H1 (cell line): ENCODE measurements around the gene MOB3C. TPM values are rescaled to one million over a fixed set of nuclear protein-coding genes. Genes with fewer than 3 reads are reported as not detected.

Experiments
- CTCF ChIA-PET: fragments of 300-600 bp; sonication (Branson Sonifier 250); formaldehyde crosslinking; loops from one replicate; lab custom pipeline; 2021; ENCODE audit not compliant: partially characterized antibody; lab: Charles Lee
- POLR2A ChIA-PET: fragments of 300-600 bp; sonication (Branson Sonifier 250); formaldehyde crosslinking; loops from one replicate; lab custom pipeline; 2021; ENCODE audit warnings: inconsistent platforms; ENCODE audit not compliant: partially characterized antibody; lab: Charles Lee
- DNase-seq, 2 experiments: peaks; one replicate each; pipeline versions ENCODE4 v3.0.0 to v3.0.0-alpha.2; 2010 to 2022; ENCODE audit warnings: low spot score in 2 of 2, low read depth in 1 of 2, mixed read lengths in 1 of 2
- FAIRE-seq: peaks from 2 replicates; lab custom pipeline; 2011; peaks lifted over from hg19 to GRCh38; lab: Jason Lieb, UNC
- H2AFZ ChIP-seq: 2 replicates; pipeline ENCODE4 v1.8.1; 2012; ENCODE audit warnings: low read length, inconsistent platforms
- H2AK5ac ChIP-seq: 2 replicates; pipeline ENCODE4 v1.6.1; 2013; ENCODE audit warnings: low read depth, low read length
- H2BK120ac ChIP-seq: replicated peaks from 2 replicates; pipeline ENCODE3; 2013; ENCODE audit warnings: low read depth, low read length, inconsistent platforms
- H2BK12ac ChIP-seq: 2 replicates; pipeline ENCODE4 v1.6.1; 2013; ENCODE audit warnings: low read depth, low read length
- H2BK15ac ChIP-seq: 2 replicates; pipeline ENCODE4 v1.6.1; 2013; ENCODE audit warnings: low read length
- H2BK20ac ChIP-seq: 2 replicates; pipeline ENCODE4 v1.6.1; 2013; ENCODE audit warnings: low read length
- H2BK5ac ChIP-seq: 2 replicates; pipeline ENCODE4 v1.6.1; 2013; ENCODE audit warnings: low read depth, low read length
- H3K14ac ChIP-seq: 2 replicates; pipeline ENCODE4 v1.6.1; 2013; ENCODE audit warnings: inconsistent platforms; ENCODE audit not compliant: insufficient read length
- H3K18ac ChIP-seq: 2 replicates; pipeline ENCODE4 v1.6.1; 2013; ENCODE audit warnings: low read length; ENCODE audit errors: extremely low read depth
- H3K23ac ChIP-seq: 2 replicates; pipeline ENCODE4 v1.6.1; 2013; ENCODE audit warnings: inconsistent platforms; ENCODE audit not compliant: insufficient read length
- H3K23me2 ChIP-seq: 2 replicates; pipeline ENCODE4 v1.6.1; 2013; ENCODE audit warnings: low read depth, low read length
- H3K27ac ChIP-seq: 2 replicates; pipeline ENCODE4 v1.6.1; 2011; ENCODE audit warnings: low read depth, low read length, inconsistent platforms
- H3K27me3 ChIP-seq, 4 experiments: replicated peaks in 1 of 4; 1 replicate in 1 of 4; 2 replicates in 3 of 4; pipeline versions ENCODE4 v1.6.1 to v1.8.1; 2011 to 2013; ENCODE audit warnings: low read length in 3 of 4, mild to moderate bottlenecking in 3 of 4, inconsistent platforms in 2 of 4, mixed read lengths in 2 of 4, moderate library complexity in 1 of 4; ENCODE audit not compliant: control insufficient read depth in 3 of 4, insufficient read depth in 3 of 4; ENCODE audit errors: extremely low read depth in 1 of 4
- H3K36me3 ChIP-seq, 4 experiments: 2 replicates each; pipeline versions ENCODE4 v1.6.1 to v1.8.1; 2011 to 2013; ENCODE audit warnings: mild to moderate bottlenecking in 4 of 4, low read length in 3 of 4, moderate library complexity in 2 of 4, control low read depth in 1 of 4, inconsistent platforms in 1 of 4; ENCODE audit not compliant: insufficient read depth in 4 of 4, control insufficient read depth in 2 of 4
- H3K4ac ChIP-seq: replicated peaks from 2 replicates; pipeline ENCODE3; 2013; ENCODE audit warnings: low read length, low read depth, mixed read lengths, inconsistent platforms; ENCODE audit not compliant: insufficient read length
- H3K4me1 ChIP-seq, 4 experiments: replicated peaks in 1 of 4; 1 replicate in 1 of 4; 2 replicates in 3 of 4; pipeline versions ENCODE4 v1.6.1 to v1.8.1; 2011 to 2013; ENCODE audit warnings: low read length in 3 of 4, inconsistent platforms in 2 of 4, mixed read lengths in 1 of 4; ENCODE audit not compliant: insufficient read depth in 4 of 4, control insufficient read depth in 3 of 4
- H3K4me2 ChIP-seq, 2 experiments: 2 replicates each; pipeline versions ENCODE4 v1.6.1 to v1.8.1; 2011 to 2013; ENCODE audit warnings: low read depth in 2 of 2, low read length in 2 of 2, control low read depth in 1 of 2, inconsistent platforms in 1 of 2, mild to moderate bottlenecking in 1 of 2; ENCODE audit not compliant: insufficient read depth in 1 of 2
- H3K4me3 ChIP-seq, 4 experiments: fragments of 200-600, 300-600 bp in 1 of 4; sonication (generic), shearing (Covaris generic), sonication (Bioruptor Twin) in 1 of 4; 2 replicates each; pipeline versions ENCODE4 v1.5.1 to v1.8.1; 2011 to 2016; ENCODE audit warnings: low read length in 4 of 4, low read depth in 3 of 4, control low read depth in 2 of 4, inconsistent platforms in 2 of 4, mild to moderate bottlenecking in 2 of 4, mixed read lengths in 1 of 4, moderate library complexity in 1 of 4; ENCODE audit not compliant: insufficient read depth in 2 of 4; ENCODE audit errors: extremely low read depth in 1 of 4
- H3K56ac ChIP-seq: replicated peaks from 2 replicates; pipeline ENCODE3; 2013; ENCODE audit warnings: low read depth, mild to moderate bottlenecking, mixed read lengths, low read length, inconsistent platforms; ENCODE audit not compliant: insufficient read length
- H3K79me1 ChIP-seq: 2 replicates; pipeline ENCODE4 v1.6.1; 2013; ENCODE audit warnings: low read depth, low read length, control low read depth
- H3K79me2 ChIP-seq, 2 experiments: 2 replicates each; pipeline versions ENCODE4 v1.6.1 to v1.8.1; 2012 to 2013; ENCODE audit warnings: low read length in 2 of 2, mild to moderate bottlenecking in 2 of 2, inconsistent platforms in 1 of 2; ENCODE audit not compliant: insufficient read depth in 2 of 2, control insufficient read depth in 1 of 2
- H3K9ac ChIP-seq, 4 experiments: replicated peaks in 1 of 4; 1 replicate in 1 of 4; 2 replicates in 3 of 4; pipeline versions ENCODE4 v1.6.1 to v1.8.1; 2011 to 2013; ENCODE audit warnings: low read depth in 3 of 4, low read length in 3 of 4, control low read depth in 2 of 4, mild to moderate bottlenecking in 2 of 4, moderate library complexity in 2 of 4, inconsistent platforms in 1 of 4; ENCODE audit errors: extremely low read depth in 1 of 4
- H3K9me3 ChIP-seq, 2 experiments: 2 replicates each; pipeline versions ENCODE4 v1.6.1 to v1.8.1; 2012 to 2013; ENCODE audit warnings: mild to moderate bottlenecking in 2 of 2, moderate library complexity in 2 of 2, control low read depth in 1 of 2, inconsistent platforms in 1 of 2, low read depth in 1 of 2, low read length in 1 of 2, mixed read lengths in 1 of 2; ENCODE audit not compliant: insufficient read depth in 2 of 2
- H4K20me1 ChIP-seq, 2 experiments: replicated peaks in 1 of 2; 2 replicates each; pipeline versions ENCODE3 to v1.8.1; 2011 to 2013; ENCODE audit warnings: inconsistent platforms in 2 of 2, low read length in 2 of 2, mild to moderate bottlenecking in 1 of 2; ENCODE audit not compliant: insufficient read depth in 2 of 2, control insufficient read depth in 1 of 2
- H4K5ac ChIP-seq: 2 replicates; pipeline ENCODE4 v1.6.1; 2013; ENCODE audit warnings: low read length, low read depth, mixed read lengths, inconsistent platforms; ENCODE audit not compliant: insufficient read length
- H4K8ac ChIP-seq: 2 replicates; pipeline ENCODE4 v1.8.0; 2013; ENCODE audit warnings: mild to moderate bottlenecking, moderate library complexity, low read length, inconsistent platforms; ENCODE audit not compliant: insufficient read depth; ENCODE audit errors: extremely low read depth
- H4K91ac ChIP-seq: replicated peaks from 2 replicates; pipeline ENCODE3; 2013; ENCODE audit warnings: low read length, mixed read lengths, inconsistent platforms; ENCODE audit not compliant: insufficient read length
- ASH2L ChIP-seq: fragments of 200-600, 300-600 bp; sonication (generic); IDR thresholded peaks from one replicate; pipeline ENCODE4 v1.7.1; 2017; ENCODE audit warnings: low read length
- BRCA1 ChIP-seq: IDR thresholded peaks from 2 replicates; pipeline ENCODE4 v1.6.1; 2012; ENCODE audit warnings: low read depth, low read length, improper control_type of control experiment
- CHD1 ChIP-seq: IDR thresholded peaks from 2 replicates; pipeline ENCODE4 v1.6.1; 2012; ENCODE audit warnings: low read depth, low read length, improper control_type of control experiment
- HDAC2 ChIP-seq, 2 experiments: fragments of 300-600 bp in 1 of 2; sonication (generic) in 1 of 2; IDR thresholded peaks; 2 replicates each; pipeline ENCODE4 v1.6.1; 2011 to 2012; ENCODE audit warnings: low read depth in 2 of 2, low read length in 2 of 2, mild to moderate bottlenecking in 2 of 2, moderate library complexity in 2 of 2, borderline replicate concordance in 1 of 2, inconsistent platforms in 1 of 2
- NANOG ChIP-seq: IDR thresholded peaks from 2 replicates; pipeline ENCODE4 v1.6.1; 2011; ENCODE audit warnings: low read length, low read depth, mild to moderate bottlenecking, inconsistent platforms; ENCODE audit not compliant: insufficient read depth, poor library complexity, severe bottlenecking
- PHF8 ChIP-seq: fragments of 200-600 bp; sonication (generic); conservative IDR thresholded peaks from 2 replicates; pipeline ENCODE4 v1.7.1; 2012; ENCODE audit warnings: low read depth, mild to moderate bottlenecking, inconsistent platforms, low read length, moderate library complexity
- RXRA ChIP-seq: IDR thresholded peaks from 2 replicates; pipeline ENCODE4 v1.6.1; 2011; ENCODE audit warnings: low read depth, mild to moderate bottlenecking, low read length, moderate library complexity; ENCODE audit not compliant: insufficient read depth
- SIX5 ChIP-seq: IDR thresholded peaks from 2 replicates; pipeline ENCODE4 v1.6.1; 2011; ENCODE audit warnings: mild to moderate bottlenecking, low read depth, low read length
- TEAD4 ChIP-seq: IDR thresholded peaks from 2 replicates; pipeline ENCODE4 v1.6.1; 2012; ENCODE audit warnings: low read depth, low read length, inconsistent platforms, mixed read lengths
- WGBS, 2 experiments: shearing (Covaris generic) in 1 of 2; methylation state at CpG; one replicate each; pipeline versions ENCODE4 v1.1.6 to v1.1.7; 2013 to 2015; ENCODE audit warnings: low lambda C conversion rate in 2 of 2, mixed read lengths in 2 of 2, inconsistent platforms in 1 of 2, low coverage in 1 of 2, missing lambda C conversion rate in 1 of 2; ENCODE audit not compliant: insufficient replicate concordance in 2 of 2, insufficient coverage in 1 of 2, insufficient read length in 1 of 2; ENCODE audit errors: extremely low coverage in 1 of 2, missing lambda C conversion rate in 1 of 2; 5-methylcytosine and 5-hydroxymethylcytosine counted together
- polyA plus RNA-seq, 7 experiments: library from polyadenylated mRNA; depleted of rRNA in 3 of 7; stranded (reverse) in 5 of 7; unstranded in 2 of 7; fragments of >200 nt in 5 of 7; fragments of 200-250 nt in 2 of 7; gene quantifications; 1 replicate in 5 of 7; 2 replicates in 1 of 7; 4 replicates in 1 of 7; pipeline versions ENCODE4 v1.2.1 to v1.2.3, GENCODE V29; 2011 to 2013; ENCODE audit warnings: missing spikeins in 2 of 7, mixed read lengths in 2 of 7
- total RNA-seq: library from RNA; stranded (reverse); fragmentation: NEBNext Ultra II Directional; extraction: Animal tissue kit (Norgen Biotek cat#: 25700); gene quantifications from 2 replicates; pipeline ENCODE4 v1.2.1, GENCODE V29; 2021
- TF ChIP-seq, protein P1 (sequence below): IDR thresholded peaks from 2 replicates; pipeline ENCODE4 v1.6.1; 2012; ENCODE audit warnings: low read length, inconsistent platforms

The MOB3C gene
- total and polyA plus RNA-seq, 2 of the 8 experiments (the other 6 are each of a cell fraction or from before 2014, with no cell fraction given) = 5.8 to 6.6 TPM

DNA sequence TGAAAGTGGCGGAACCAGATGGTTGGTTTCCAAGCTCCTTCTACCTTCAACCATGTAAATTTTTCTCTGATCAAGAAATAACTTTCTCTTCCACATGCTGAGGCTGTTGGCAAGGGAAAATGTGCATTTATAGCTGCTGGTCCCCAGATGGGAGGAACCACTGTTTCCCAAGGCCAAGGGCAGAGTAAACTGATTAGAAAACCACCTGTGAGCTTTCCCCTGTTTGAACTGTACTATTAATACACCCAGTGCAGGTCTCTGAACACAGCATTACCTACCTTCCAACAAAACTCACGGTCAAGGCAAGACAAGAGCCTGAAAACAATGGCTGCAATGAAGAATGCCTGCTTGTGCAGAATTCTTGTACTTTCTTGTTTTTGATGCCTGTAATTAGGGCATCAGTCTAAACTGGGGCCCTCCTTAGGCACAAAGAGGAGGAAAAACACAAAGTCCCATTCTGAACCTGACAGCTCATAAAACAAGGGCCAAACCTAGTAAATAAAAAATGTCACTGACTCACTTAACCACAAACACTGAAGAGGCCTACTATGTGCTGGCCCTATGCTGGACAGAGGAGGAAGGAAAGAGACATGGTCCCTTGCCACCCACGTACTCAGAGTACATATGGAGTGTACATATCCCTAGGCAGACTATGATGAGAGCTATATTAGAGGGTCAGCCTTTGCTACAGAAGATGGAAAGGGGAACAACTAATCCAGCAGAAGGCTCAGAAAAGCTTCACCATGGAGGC lies 15.2 kb downstream of the MOB3C start:
- H3K79me2 ChIP-seq = no peaks in the 10 kb centered on the region
- H3K27me3 ChIP-seq = 0 out of 7 replicates have a peak, but pooled peaks cover 0 to 2% (median 0%) of the 10 kb centered on the region in 4 experiments
- H2BK15ac ChIP-seq = no peak overlapping the region
- H3K4me3 ChIP-seq = no peak overlapping the region
- H3K18ac ChIP-seq = no peak overlapping the region
- no peak overlapping the region for H2AFZ ChIP-seq
- H3K4me1 ChIP-seq = peaks cover 0 to 8% (median 3%) of the 10 kb centered on the region in 4 experiments; a peak in 4 of 7 replicates
- H3K14ac ChIP-seq = no peak overlapping the region
- peaks cover 0 to 3% of the 10 kb centered on the region in 2 experiments for H4K20me1 ChIP-seq
- H3K23me2 ChIP-seq = peaks cover 6% of the 10 kb centered on the region; the same call in 1 of the 2 replicates
- CTCF ChIA-PET = interaction anchor here (0.9 to 10.7 kb wide), 10 partner anchors 13 to 124 kb away, joined by 3 to 126 read pairs (median 4); partner anchors contain the start of gene MOB3C
- no peak for DNase-seq
- no peak overlapping the region for H2BK5ac ChIP-seq
- H3K79me1 ChIP-seq = peaks cover 3% of the 10 kb centered on the region; the same call in 1 of the 2 replicates
- no peak overlapping the region for H4K8ac ChIP-seq
- 94% methylated on average over 3 of the region's 3 CpGs; no CpG with 5 or more reads in 1 of the 2 experiments for WGBS, 2 experiments
- H4K91ac ChIP-seq = no peak overlapping the region
- no peak overlapping the region for H3K4ac ChIP-seq
- no peak overlapping the region for H3K23ac ChIP-seq
- H2AK5ac ChIP-seq = no peak overlapping the region
- no peak overlapping the region for H2BK20ac ChIP-seq
- FAIRE-seq = no peak
- no peak overlapping the region for H2BK12ac ChIP-seq
- no peaks in the 10 kb centered on the region for H3K36me3 ChIP-seq
- H3K56ac ChIP-seq = no peak overlapping the region
- H3K27ac ChIP-seq = no peak overlapping the region
- POLR2A ChIA-PET = interaction anchor here (0.9 to 1.5 kb wide), 2 partner anchors 125 to 182 kb away, joined by 3 read pairs; no protein-coding TSS in a partner anchor
- no peak overlapping the region for H2BK120ac ChIP-seq
- H4K5ac ChIP-seq = no peak overlapping the region
- no peaks in the 10 kb centered on the region for H3K9me3 ChIP-seq
- no peak overlapping the region for H3K4me2 ChIP-seq
- H3K9ac ChIP-seq = no peak overlapping the region
- TF ChIP-seq BRCA1 = no peak
- TF ChIP-seq CHD1 = no peak
- TF ChIP-seq, protein P1, sequence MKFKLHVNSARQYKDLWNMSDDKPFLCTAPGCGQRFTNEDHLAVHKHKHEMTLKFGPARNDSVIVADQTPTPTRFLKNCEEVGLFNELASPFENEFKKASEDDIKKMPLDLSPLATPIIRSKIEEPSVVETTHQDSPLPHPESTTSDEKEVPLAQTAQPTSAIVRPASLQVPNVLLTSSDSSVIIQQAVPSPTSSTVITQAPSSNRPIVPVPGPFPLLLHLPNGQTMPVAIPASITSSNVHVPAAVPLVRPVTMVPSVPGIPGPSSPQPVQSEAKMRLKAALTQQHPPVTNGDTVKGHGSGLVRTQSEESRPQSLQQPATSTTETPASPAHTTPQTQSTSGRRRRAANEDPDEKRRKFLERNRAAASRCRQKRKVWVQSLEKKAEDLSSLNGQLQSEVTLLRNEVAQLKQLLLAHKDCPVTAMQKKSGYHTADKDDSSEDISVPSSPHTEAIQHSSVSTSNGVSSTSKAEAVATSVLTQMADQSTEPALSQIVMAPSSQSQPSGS = no peak
- TF ChIP-seq RXRA = no peak
- TF ChIP-seq NANOG = no peak
- no peak for TF ChIP-seq ASH2L
- no peak for TF ChIP-seq HDAC2 (IDR thresholded peaks at IDR 0.05; ENCODE audit: borderline replicate concordance in 1 of 2, low read depth in 2 of 2, low read length in 2 of 2)
- no peak for TF ChIP-seq TEAD4
- no peak for TF ChIP-seq PHF8
- TF ChIP-seq SIX5 = no peak
